ENCODE measurements around the gene MICA. TPM values are rescaled to one million over a fixed set of nuclear protein-coding genes. Genes with fewer than 3 reads are reported as not detected.
"Not testable (repeated sequence)": the region's sequence is repeated elsewhere in the genome, so short reads cannot be mapped to it uniquely, and the experiment has no call there.

MICA gene
- total and polyA plus RNA-seq, 9 of the 15 experiments (the other 6 are each of a cell fraction or from before 2014, with no cell fraction given) = 11.8 to 24.6 (median 16.7) TPM

GRCh38 chr6:31446481-31446880 lies 43.1 kb downstream of the MICA start (continued):
- TF ChIP-seq, protein P1, sequence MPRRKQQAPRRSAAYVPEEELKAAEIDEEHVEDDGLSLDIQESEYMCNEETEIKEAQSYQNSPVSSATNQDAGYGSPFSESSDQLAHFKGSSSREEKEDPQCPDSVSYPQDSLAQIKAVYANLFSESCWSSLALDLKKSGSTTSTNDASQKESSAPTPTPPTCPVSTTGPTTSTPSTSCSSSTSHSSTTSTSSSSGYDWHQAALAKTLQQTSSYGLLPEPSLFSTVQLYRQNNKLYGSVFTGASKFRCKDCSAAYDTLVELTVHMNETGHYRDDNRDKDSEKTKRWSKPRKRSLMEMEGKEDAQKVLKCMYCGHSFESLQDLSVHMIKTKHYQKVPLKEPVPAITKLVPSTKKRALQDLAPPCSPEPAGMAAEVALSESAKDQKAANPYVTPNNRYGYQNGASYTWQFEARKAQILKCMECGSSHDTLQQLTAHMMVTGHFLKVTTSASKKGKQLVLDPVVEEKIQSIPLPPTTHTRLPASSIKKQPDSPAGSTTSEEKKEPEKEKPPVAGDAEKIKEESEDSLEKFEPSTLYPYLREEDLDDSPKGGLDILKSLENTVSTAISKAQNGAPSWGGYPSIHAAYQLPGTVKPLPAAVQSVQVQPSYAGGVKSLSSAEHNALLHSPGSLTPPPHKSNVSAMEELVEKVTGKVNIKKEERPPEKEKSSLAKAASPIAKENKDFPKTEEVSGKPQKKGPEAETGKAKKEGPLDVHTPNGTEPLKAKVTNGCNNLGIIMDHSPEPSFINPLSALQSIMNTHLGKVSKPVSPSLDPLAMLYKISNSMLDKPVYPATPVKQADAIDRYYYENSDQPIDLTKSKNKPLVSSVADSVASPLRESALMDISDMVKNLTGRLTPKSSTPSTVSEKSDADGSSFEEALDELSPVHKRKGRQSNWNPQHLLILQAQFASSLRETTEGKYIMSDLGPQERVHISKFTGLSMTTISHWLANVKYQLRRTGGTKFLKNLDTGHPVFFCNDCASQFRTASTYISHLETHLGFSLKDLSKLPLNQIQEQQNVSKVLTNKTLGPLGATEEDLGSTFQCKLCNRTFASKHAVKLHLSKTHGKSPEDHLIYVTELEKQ (CRISPR knock-in tag; IDR thresholded peaks at IDR 0.05) = no peak
- TF ChIP-seq LARP7 (IDR thresholded peaks at IDR 0.05) = no peak

- H3K36me3 ChIP-seq (ENCODE audit: control insufficient read depth, insufficient read depth, low read length); BruUV-seq (replicated peaks); intact Hi-C loops (cut with micrococcal nuclease); H3K27ac ChIP-seq (ENCODE audit: extremely low read depth, low read depth, low read length); H3K9ac ChIP-seq (ENCODE audit: insufficient read depth in 1 of 2, low read depth in 2 of 2, low read length in 2 of 2); ATAC-seq; H2AFZ ChIP-seq (ENCODE audit: low read depth, low read length); H3K9me1 ChIP-seq (ENCODE audit: control insufficient read depth, insufficient read depth, low read length); H3K4me1 ChIP-seq (replicated peaks in 1 of 2; ENCODE audit: control insufficient read depth in 2 of 2, insufficient read depth in 2 of 2, low read length in 2 of 2); H3K9me3 ChIP-seq (replicated peaks; ENCODE audit: control insufficient read depth, insufficient read depth, low read depth, low read length); H3K27me3 ChIP-seq (ENCODE audit: control insufficient read depth in 2 of 2, insufficient read depth in 2 of 2, low read length in 2 of 2); H3K79me2 ChIP-seq (ENCODE audit: control insufficient read depth, insufficient read depth, low read length); H3K4me3 ChIP-seq; in situ Hi-C loops (cut with MboI); CTCF ChIA-PET (ENCODE audit: low intra/inter-chr PET ratio); DNase-seq (ENCODE audit: extremely low read depth in 1 of 4, low spot score in 3 of 4); H3K4me2 ChIP-seq (ENCODE audit: insufficient read depth, low read length); FAIRE-seq; H4K20me1 ChIP-seq (replicated peaks; ENCODE audit: control insufficient read depth, insufficient read depth, low read length): not testable (repeated sequence)
- 29% methylated on average over 4 of the region's 6 CpGs for WGBS (ENCODE audit: insufficient coverage, low coverage, missing lambda C conversion rate)
- POLR2A ChIA-PET = interaction anchor here (0.7 kb wide), 1 partner anchor 237 kb away, joined by 3 read pairs; no protein-coding TSS in a partner anchor
- peak; percentile 95 for TF ChIP-seq DACH1 (IDR thresholded peaks at IDR 0.05; ENCODE audit: partially characterized antibody)
- peak in 1 of 2 experiments; percentile 97; a peak in 2 of 4 replicates for TF ChIP-seq MCM7 (IDR thresholded peaks at IDR 0.05)
- 0 out of 2 replicates have a peak, but pooled peaks have one; percentile 37 for TF ChIP-seq ZBTB2 (IDR thresholded peaks at IDR 0.05)
- 0 out of 2 replicates have a peak, but pooled peaks have one; percentile 25 for TF ChIP-seq SAFB (IDR thresholded peaks at IDR 0.05; ENCODE audit: borderline replicate concordance, low read depth, low read length)
Observed at GRCh38 chr6:31446999-31447789, 43.8 kb downstream of the MICA start.
